PFSK-1 (cell line): ENCODE data around the gene FAM3B.

Source experiments
- FOXP2 ChIP-seq: optimal IDR thresholded peaks from 2 replicates; pipeline ENCODE3; 2011; ENCODE audit warnings: borderline replicate concordance, control low read depth, inconsistent platforms; ENCODE audit not compliant: insufficient read depth; ENCODE audit errors: extremely low read length, extremely low read depth
- POLR2AphosphoS5 ChIP-seq: IDR thresholded peaks from 2 replicates; pipeline ENCODE4 v1.6.1; 2012; ENCODE audit warnings: low read depth, mild to moderate bottlenecking, control low read depth, low read length, moderate library complexity
- SIN3A ChIP-seq: IDR thresholded peaks from 2 replicates; pipeline ENCODE4 v1.6.1; 2012; ENCODE audit warnings: mild to moderate bottlenecking, low read length, moderate library complexity, borderline replicate concordance; ENCODE audit not compliant: insufficient read depth
- TAF1 ChIP-seq: IDR thresholded peaks from 2 replicates; pipeline ENCODE4 v1.6.1; 2012; ENCODE audit warnings: low read length, control low read depth, borderline replicate concordance; ENCODE audit not compliant: insufficient read depth
- TF ChIP-seq, protein P1 (sequence below), 2 experiments: IDR thresholded peaks; 2 replicates each; pipeline versions ENCODE4 v1.6.1 to v1.8.0; 2011 to 2012; ENCODE audit warnings: low read depth in 2 of 2, low read length in 2 of 2, control low read depth in 1 of 2, inconsistent platforms in 1 of 2, mild to moderate bottlenecking in 1 of 2, moderate library complexity in 1 of 2; ENCODE audit not compliant: insufficient read depth in 1 of 2

The FAM3B gene

GRCh38 chr21:41349126-41349525 lies 32.5 kb downstream of the FAM3B start:
- no peak for TF ChIP-seq TAF1
- TF ChIP-seq FOXP2: no peak
- TF ChIP-seq SIN3A: no peak
- TF ChIP-seq, protein P1, sequence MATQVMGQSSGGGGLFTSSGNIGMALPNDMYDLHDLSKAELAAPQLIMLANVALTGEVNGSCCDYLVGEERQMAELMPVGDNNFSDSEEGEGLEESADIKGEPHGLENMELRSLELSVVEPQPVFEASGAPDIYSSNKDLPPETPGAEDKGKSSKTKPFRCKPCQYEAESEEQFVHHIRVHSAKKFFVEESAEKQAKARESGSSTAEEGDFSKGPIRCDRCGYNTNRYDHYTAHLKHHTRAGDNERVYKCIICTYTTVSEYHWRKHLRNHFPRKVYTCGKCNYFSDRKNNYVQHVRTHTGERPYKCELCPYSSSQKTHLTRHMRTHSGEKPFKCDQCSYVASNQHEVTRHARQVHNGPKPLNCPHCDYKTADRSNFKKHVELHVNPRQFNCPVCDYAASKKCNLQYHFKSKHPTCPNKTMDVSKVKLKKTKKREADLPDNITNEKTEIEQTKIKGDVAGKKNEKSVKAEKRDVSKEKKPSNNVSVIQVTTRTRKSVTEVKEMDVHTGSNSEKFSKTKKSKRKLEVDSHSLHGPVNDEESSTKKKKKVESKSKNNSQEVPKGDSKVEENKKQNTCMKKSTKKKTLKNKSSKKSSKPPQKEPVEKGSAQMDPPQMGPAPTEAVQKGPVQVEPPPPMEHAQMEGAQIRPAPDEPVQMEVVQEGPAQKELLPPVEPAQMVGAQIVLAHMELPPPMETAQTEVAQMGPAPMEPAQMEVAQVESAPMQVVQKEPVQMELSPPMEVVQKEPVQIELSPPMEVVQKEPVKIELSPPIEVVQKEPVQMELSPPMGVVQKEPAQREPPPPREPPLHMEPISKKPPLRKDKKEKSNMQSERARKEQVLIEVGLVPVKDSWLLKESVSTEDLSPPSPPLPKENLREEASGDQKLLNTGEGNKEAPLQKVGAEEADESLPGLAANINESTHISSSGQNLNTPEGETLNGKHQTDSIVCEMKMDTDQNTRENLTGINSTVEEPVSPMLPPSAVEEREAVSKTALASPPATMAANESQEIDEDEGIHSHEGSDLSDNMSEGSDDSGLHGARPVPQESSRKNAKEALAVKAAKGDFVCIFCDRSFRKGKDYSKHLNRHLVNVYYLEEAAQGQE (IDR thresholded peaks at IDR 0.05; ENCODE audit: insufficient read depth in 1 of 2, low read depth in 2 of 2, low read length in 2 of 2): no peak
- TF ChIP-seq POLR2AphosphoS5: no peak

GRCh38 chr21:41349619-41350390 lies 33.2 kb downstream of the FAM3B start:
- TF ChIP-seq, protein P1 (IDR thresholded peaks at IDR 0.05; ENCODE audit: insufficient read depth in 1 of 2, low read depth in 2 of 2, low read length in 2 of 2): no peak
- TF ChIP-seq TAF1 (no peak), SIN3A (no peak), POLR2AphosphoS5 (no peak), FOXP2 (no peak)

GRCh38 chr21:41350436-41351155 lies 34.0 kb downstream of the FAM3B start:
- TF ChIP-seq TAF1 (no peak), SIN3A (no peak), POLR2AphosphoS5 (no peak), FOXP2 (no peak)
- TF ChIP-seq, protein P1 (IDR thresholded peaks at IDR 0.05; ENCODE audit: insufficient read depth in 1 of 2, low read depth in 2 of 2, low read length in 2 of 2): no peak

- TF ChIP-seq POLR2AphosphoS5 (no peak), SIN3A (no peak), FOXP2 (no peak), TAF1 (no peak)
- TF ChIP-seq, protein P1 (IDR thresholded peaks at IDR 0.05; ENCODE audit: insufficient read depth in 1 of 2, low read depth in 2 of 2, low read length in 2 of 2): no peak
Measured at GRCh38 chr21:41357546-41357945, 40.9 kb downstream of the FAM3B start.
